IgD-negative memory B cell (primary cell): ENCODE data around the gene KRT77. TPM values are rescaled to one million over a fixed set of nuclear protein-coding genes. Genes with fewer than 3 reads are reported as not detected.

ENCODE experiments used
- H3K27ac Mint-ChIP-seq, 3 donors: one replicate each; pipeline ENCODE4 v1.8.0; 2020 to 2022; ENCODE audit warnings: mild to moderate bottlenecking in 3 of 3, mixed read lengths in 3 of 3, moderate library complexity in 1 of 3
- H3K27me3 Mint-ChIP-seq: one replicate; pipeline ENCODE4 v1.8.0; 2021; ENCODE audit warnings: mixed read lengths
- H3K36me3 Mint-ChIP-seq: one replicate; pipeline ENCODE4 v1.8.0; 2020; ENCODE audit warnings: mild to moderate bottlenecking, mixed read lengths
- H3K4me1 Mint-ChIP-seq, 3 donors: one replicate each; pipeline ENCODE4 v1.8.0; 2020 to 2022; ENCODE audit warnings: mixed read lengths in 3 of 3, mild to moderate bottlenecking in 1 of 3
- H3K4me3 Mint-ChIP-seq, 4 donors: one replicate each; pipeline ENCODE4 v1.8.0; 2020 to 2022; ENCODE audit warnings: mild to moderate bottlenecking in 4 of 4, mixed read lengths in 4 of 4, moderate library complexity in 3 of 4
- H3K9me3 Mint-ChIP-seq, 3 donors: one replicate each; pipeline ENCODE4 v1.8.0; 2020 to 2021; ENCODE audit warnings: mixed read lengths in 3 of 3, mild to moderate bottlenecking in 1 of 3
- polyA plus RNA-seq: library from polyadenylated mRNA; unstranded; fragments of 300-500 nt; fragmentation: Illumina TruSeq; gene quantifications from one replicate; pipeline ENCODE4 v1.2.3, GENCODE V29; 2021

Gene KRT77
- polyA plus RNA-seq, 1 donor from 2014 or later = not detected

- H3K36me3 Mint-ChIP-seq = no peaks in the 10 kb centered on the region
- no peak overlapping the region for H3K4me3 Mint-ChIP-seq
- H3K27me3 Mint-ChIP-seq = peaks cover 20% of the 10 kb centered on the region
- H3K27ac Mint-ChIP-seq = no peak overlapping the region
- H3K4me1 Mint-ChIP-seq = peaks cover 0 to 3% (median 3%) of the 10 kb centered on the region in 3 donors
- H3K9me3 Mint-ChIP-seq = peaks cover 0 to 4% (median 0%) of the 10 kb centered on the region in 3 donors
These were observed 7.4 kb upstream of the KRT77 start for GRCh38 chr12:52710730-52711129.

GRCh38 chr12:52708010-52708409, 4.7 kb upstream of the KRT77 start:
- no peak overlapping the region for H3K27ac Mint-ChIP-seq
- H3K27me3 Mint-ChIP-seq = peaks cover 8% of the 10 kb centered on the region
- H3K4me3 Mint-ChIP-seq = peak overlapping the region in 1 of 4 donors; percentile 23
- H3K36me3 Mint-ChIP-seq = no peaks in the 10 kb centered on the region
- H3K9me3 Mint-ChIP-seq = peaks cover 0 to 4% (median 0%) of the 10 kb centered on the region in 3 donors
- H3K4me1 Mint-ChIP-seq = no peaks in the 10 kb centered on the region

DNA sequence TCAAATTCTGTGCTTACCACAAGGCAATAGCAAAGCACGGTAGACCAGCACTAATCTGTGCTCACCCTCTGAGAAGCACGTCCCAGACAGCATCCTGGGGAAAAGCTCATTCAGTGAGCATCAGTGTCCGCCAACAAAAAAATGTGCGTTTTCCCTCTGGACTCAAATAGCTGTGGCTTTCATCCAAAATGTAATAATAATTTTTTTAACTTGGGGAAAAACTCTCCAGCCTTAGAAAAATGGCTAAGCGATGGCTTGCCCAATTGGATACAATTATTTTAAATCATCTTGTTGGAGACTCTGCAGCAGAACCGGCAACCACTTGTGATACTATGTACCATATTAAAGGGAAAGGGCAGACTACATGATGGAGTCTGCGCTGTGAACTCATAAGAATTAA, 1.1 kb upstream of the KRT77 start:
- no peak overlapping the region for H3K27ac Mint-ChIP-seq
- H3K4me3 Mint-ChIP-seq = no peak overlapping the region
- H3K9me3 Mint-ChIP-seq = no peaks in the 10 kb centered on the region
- H3K27me3 Mint-ChIP-seq = peaks cover 14% of the 10 kb centered on the region
- no peaks in the 10 kb centered on the region for H3K36me3 Mint-ChIP-seq
- H3K4me1 Mint-ChIP-seq = no peaks in the 10 kb centered on the region

DNA sequence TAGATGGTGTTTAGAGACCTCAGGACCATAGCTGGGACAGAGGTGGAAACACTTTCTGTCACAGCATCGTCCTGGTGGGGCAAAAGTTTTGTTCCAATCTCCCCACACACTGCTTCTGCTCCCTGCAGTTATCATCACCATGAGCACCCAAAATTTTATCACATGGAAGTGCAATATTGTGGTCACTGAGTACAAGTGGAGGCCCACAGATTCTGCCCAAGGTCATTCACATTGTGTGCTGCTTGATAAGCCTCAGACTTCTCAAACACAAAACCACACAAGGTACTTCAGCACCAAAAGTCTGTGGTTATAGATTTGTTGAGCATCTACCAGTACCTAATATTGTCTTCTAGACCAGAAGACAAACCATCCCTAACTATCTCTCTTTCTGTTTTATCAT, 554 bp upstream of the KRT77 start:
- Mint-ChIP-seq H3K9me3 (no peaks in the 10 kb centered on the region), H3K36me3 (no peaks in the 10 kb centered on the region), H3K27me3 (peaks cover 14% of the 10 kb centered on the region), H3K27ac (no peak overlapping the region), H3K4me1 (no peaks in the 10 kb centered on the region), H3K4me3 (no peak overlapping the region)

GRCh38 chr12:52702338-52702737, 986 bp downstream of the KRT77 start:
- H3K4me1 Mint-ChIP-seq = no peaks in the 10 kb centered on the region
- no peaks in the 10 kb centered on the region for H3K9me3 Mint-ChIP-seq
- H3K27me3 Mint-ChIP-seq = peaks cover 14% of the 10 kb centered on the region
- no peak overlapping the region for H3K4me3 Mint-ChIP-seq
- H3K27ac Mint-ChIP-seq = peak overlapping the region in 1 of 3 donors; percentile 88
- no peaks in the 10 kb centered on the region for H3K36me3 Mint-ChIP-seq

DNA sequence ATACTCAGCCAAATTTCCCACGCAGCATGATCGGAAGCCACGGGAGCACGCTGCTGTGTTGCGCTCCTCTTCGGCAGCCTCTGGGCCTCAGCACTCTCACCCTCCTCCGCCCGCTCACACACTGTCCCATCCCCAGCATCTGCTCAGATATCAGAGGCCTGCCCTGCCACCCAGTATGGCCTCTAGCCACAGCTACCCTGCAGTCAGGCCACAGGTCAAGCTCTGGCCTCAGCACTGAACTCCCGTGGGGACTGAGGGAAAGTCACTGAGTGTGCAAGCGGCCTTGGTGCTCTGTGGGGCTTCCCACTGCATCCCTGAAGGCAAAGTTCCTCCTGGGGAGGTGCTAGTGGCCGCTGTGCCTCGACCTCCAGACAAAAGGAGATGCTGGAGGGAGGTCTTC, 2.0 kb downstream of the KRT77 start:
- H3K36me3 Mint-ChIP-seq = no peaks in the 10 kb centered on the region
- H3K27ac Mint-ChIP-seq = peak overlapping the region in 2 of 3 donors; percentile 63 to 88
- no peaks in the 10 kb centered on the region for H3K4me1 Mint-ChIP-seq
- no peak overlapping the region for H3K4me3 Mint-ChIP-seq
- no peaks in the 10 kb centered on the region for H3K9me3 Mint-ChIP-seq
- H3K27me3 Mint-ChIP-seq = peaks cover 14% of the 10 kb centered on the region

DNA sequence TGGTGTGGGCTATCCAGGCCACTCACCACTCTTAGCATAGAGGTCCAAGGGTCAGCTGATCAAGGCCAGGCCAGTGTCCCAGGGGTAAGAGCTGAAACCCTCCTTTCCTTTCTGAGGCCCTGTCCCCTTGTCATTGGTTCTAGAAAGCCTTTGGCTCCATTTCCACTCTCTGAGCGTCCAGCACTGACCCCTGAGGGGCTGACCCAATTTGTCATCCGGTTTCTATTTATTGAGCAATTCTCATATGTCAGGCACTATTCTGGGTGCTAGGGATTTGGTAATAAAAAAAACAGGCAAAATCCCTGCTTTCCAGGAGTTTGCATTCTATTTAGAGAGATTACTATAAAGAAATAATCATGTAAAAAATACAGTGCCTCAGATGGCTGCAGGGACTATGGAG, 3.4 kb downstream of the KRT77 start:
- Mint-ChIP-seq H3K4me1 (no peaks in the 10 kb centered on the region), H3K36me3 (no peaks in the 10 kb centered on the region), H3K9me3 (no peaks in the 10 kb centered on the region), H3K27ac (no peak overlapping the region), H3K27me3 (peaks cover 14% of the 10 kb centered on the region), H3K4me3 (no peak overlapping the region)

GRCh38 chr12:52699373-52699772, 4.0 kb downstream of the KRT77 start:
- H3K4me1 Mint-ChIP-seq = no peaks in the 10 kb centered on the region
- peaks cover 18% of the 10 kb centered on the region for H3K27me3 Mint-ChIP-seq
- no peak overlapping the region for H3K27ac Mint-ChIP-seq
- no peaks in the 10 kb centered on the region for H3K36me3 Mint-ChIP-seq
- no peaks in the 10 kb centered on the region for H3K9me3 Mint-ChIP-seq
- no peak overlapping the region for H3K4me3 Mint-ChIP-seq

DNA sequence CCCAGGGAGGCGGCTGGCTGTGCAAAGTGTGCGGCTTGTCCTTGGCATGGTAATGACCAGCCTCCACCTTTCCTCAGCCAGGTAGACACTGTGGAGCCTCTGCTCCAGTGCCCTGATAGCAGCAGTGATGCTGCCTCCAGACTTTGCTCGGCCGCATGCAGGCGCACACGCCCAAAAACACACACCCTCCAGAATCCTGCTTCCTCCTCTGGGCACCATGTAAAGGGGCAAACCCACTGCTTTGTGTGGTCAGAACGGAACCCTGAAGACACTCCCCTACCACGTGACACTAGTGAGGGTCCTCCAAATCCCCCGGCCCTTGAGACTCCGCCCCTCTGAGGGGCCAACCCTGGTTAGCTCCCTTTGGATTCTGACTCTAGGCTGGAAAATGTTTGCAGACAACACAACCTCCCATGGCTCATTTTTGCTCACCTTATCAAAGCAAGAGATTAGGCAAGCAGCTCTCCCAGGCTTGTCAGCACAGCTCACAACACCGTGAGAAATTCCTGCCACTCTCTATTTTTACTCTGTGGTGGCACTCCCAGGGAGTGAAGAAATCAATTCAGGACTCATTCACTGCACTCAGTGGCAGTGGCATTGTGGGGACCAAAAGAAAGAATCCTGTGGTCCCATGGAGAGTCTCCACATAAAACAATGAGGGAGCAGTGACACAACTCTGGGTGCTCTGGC, 4.5 kb downstream of the KRT77 start:
- H3K9me3 Mint-ChIP-seq = no peaks in the 10 kb centered on the region
- no peaks in the 10 kb centered on the region for H3K36me3 Mint-ChIP-seq
- no peaks in the 10 kb centered on the region for H3K4me1 Mint-ChIP-seq
- H3K27ac Mint-ChIP-seq = no peak overlapping the region
- no peak overlapping the region for H3K4me3 Mint-ChIP-seq
- H3K27me3 Mint-ChIP-seq = peaks cover 17% of the 10 kb centered on the region

DNA sequence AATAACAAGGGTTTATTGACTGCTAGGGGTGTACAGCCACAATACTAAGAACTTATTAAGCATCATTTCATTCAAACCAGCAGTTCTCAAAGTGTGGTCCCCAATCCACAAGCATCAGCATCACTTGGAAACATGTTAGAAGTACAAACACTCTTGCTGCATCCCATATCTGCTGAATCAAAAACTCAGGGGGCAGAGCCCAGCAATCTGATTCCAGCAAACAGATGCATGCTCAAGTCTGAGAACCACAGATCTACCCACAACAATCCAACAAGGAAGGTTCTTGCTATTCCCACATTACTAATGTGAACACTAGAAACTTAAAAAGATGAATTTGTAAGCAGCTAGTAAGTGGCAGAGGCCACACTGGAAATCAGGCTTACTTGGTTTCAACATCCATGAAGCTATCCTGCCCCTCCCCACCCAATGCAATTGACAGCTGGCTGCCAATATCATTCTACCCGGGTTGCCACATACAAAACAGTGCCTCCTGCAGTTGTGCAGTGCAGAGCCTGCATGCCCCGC, 6.2 kb downstream of the KRT77 start:
- no peaks in the 10 kb centered on the region for H3K9me3 Mint-ChIP-seq
- H3K36me3 Mint-ChIP-seq = peaks cover 4% of the 10 kb centered on the region
- H3K4me1 Mint-ChIP-seq = peaks cover 0 to 3% (median 0%) of the 10 kb centered on the region in 3 donors
- peaks cover 19% of the 10 kb centered on the region for H3K27me3 Mint-ChIP-seq
- H3K4me3 Mint-ChIP-seq = no peak overlapping the region
- H3K27ac Mint-ChIP-seq = no peak overlapping the region

- Mint-ChIP-seq H3K27me3 (peaks cover 18% of the 10 kb centered on the region), H3K9me3 (no peaks in the 10 kb centered on the region), H3K27ac (no peak overlapping the region), H3K4me3 (no peak overlapping the region), H3K4me1 (peaks cover 0 to 3% (median 3%) of the 10 kb centered on the region in 3 donors), H3K36me3 (peaks cover 4% of the 10 kb centered on the region)
These were observed 6.7 kb downstream of the KRT77 start for GRCh38 chr12:52696588-52696987.

- no peak overlapping the region for H3K27ac Mint-ChIP-seq
- peaks cover 0 to 10% (median 9%) of the 10 kb centered on the region in 3 donors for H3K4me1 Mint-ChIP-seq
- no peaks in the 10 kb centered on the region for H3K9me3 Mint-ChIP-seq
- no peak overlapping the region for H3K4me3 Mint-ChIP-seq
- peaks cover 4% of the 10 kb centered on the region for H3K36me3 Mint-ChIP-seq
- H3K27me3 Mint-ChIP-seq = peaks cover 24% of the 10 kb centered on the region
These were observed 8.3 kb downstream of the KRT77 start for GRCh38 chr12:52695039-52695438.

- peaks cover 24% of the 10 kb centered on the region for H3K27me3 Mint-ChIP-seq
- H3K4me1 Mint-ChIP-seq = peaks cover 0 to 10% (median 9%) of the 10 kb centered on the region in 3 donors
These were observed 9.2 kb downstream of the KRT77 start for GRCh38 chr12:52694151-52694550.

GRCh38 chr12:52693261-52693660, 10.1 kb downstream of the KRT77 start:
- H3K9me3 Mint-ChIP-seq = no peaks in the 10 kb centered on the region
- no peak overlapping the region for H3K27ac Mint-ChIP-seq
- H3K27me3 Mint-ChIP-seq = peaks cover 26% of the 10 kb centered on the region
- H3K4me3 Mint-ChIP-seq = peak overlapping the region in 1 of 4 donors; percentile 29
- peaks cover 6% of the 10 kb centered on the region for H3K36me3 Mint-ChIP-seq
- peaks cover 0 to 10% (median 9%) of the 10 kb centered on the region in 3 donors for H3K4me1 Mint-ChIP-seq

More at GRCh38 chr12:52694151-52694550, 9.2 kb downstream of the KRT77 start:
- no peak overlapping the region for H3K27ac Mint-ChIP-seq
- no peaks in the 10 kb centered on the region for H3K9me3 Mint-ChIP-seq
- peaks cover 4% of the 10 kb centered on the region for H3K36me3 Mint-ChIP-seq
- H3K4me3 Mint-ChIP-seq = no peak overlapping the region

DNA sequence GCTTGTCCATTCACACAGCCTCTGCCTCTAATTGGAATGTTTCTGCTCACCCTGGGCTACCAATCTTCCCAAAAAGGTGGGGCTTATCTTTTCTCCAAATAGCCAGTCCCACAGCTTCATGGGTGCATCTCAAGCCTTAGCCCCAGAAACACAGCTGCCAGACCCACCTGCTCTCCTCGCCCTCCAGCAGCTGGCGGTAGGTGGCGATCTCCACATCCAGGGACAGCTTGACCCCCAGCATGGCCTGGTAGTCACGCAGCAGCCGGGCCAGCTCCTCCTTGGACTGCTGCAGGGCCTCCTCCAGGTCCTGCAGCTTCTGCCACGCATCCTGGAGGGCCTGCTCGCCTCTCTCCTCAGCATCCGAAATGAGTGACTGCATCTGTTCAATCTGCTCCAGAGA, 11.1 kb downstream of the KRT77 start:
- Mint-ChIP-seq H3K4me3 (peak overlapping the region in 2 of 4 donors; percentile 80 to 84), H3K4me1 (peaks cover 0 to 10% (median 9%) of the 10 kb centered on the region in 3 donors), H3K9me3 (no peaks in the 10 kb centered on the region), H3K27me3 (peaks cover 32% of the 10 kb centered on the region), H3K27ac (no peak overlapping the region), H3K36me3 (peaks cover 6% of the 10 kb centered on the region)

DNA sequence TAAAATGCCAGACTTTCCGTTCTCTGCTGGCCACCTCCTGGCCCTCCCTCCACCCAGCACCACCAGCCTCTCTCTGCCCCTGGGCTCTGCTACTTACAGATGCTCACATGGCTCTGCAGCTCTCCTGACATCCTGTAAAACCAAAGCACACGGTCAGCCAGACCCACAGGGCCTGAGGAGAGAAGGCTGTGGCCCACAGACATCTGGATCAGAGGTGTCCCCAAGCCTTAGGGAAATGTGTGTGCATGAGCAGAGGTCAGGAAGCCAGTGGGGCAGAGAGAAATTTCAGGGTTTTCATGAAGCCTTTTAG, 11.5 kb downstream of the KRT77 start:
- no peak overlapping the region for H3K27ac Mint-ChIP-seq
- H3K36me3 Mint-ChIP-seq = peaks cover 6% of the 10 kb centered on the region
- peaks cover 0 to 10% (median 9%) of the 10 kb centered on the region in 3 donors for H3K4me1 Mint-ChIP-seq

More for the DNA sequence above, 11.5 kb downstream of the KRT77 start:
- peaks cover 34% of the 10 kb centered on the region for H3K27me3 Mint-ChIP-seq
- H3K9me3 Mint-ChIP-seq = no peaks in the 10 kb centered on the region
- H3K4me3 Mint-ChIP-seq = peak overlapping the region in 3 of 4 donors; percentile 82 to 91 (median 85)
